Measurements from ENCODE around the gene PARD6G.
"Not testable (repeated sequence)": the region's sequence is repeated elsewhere in the genome, so short reads cannot be mapped to it uniquely, and the experiment has no call there.

The PARD6G gene, protein sequence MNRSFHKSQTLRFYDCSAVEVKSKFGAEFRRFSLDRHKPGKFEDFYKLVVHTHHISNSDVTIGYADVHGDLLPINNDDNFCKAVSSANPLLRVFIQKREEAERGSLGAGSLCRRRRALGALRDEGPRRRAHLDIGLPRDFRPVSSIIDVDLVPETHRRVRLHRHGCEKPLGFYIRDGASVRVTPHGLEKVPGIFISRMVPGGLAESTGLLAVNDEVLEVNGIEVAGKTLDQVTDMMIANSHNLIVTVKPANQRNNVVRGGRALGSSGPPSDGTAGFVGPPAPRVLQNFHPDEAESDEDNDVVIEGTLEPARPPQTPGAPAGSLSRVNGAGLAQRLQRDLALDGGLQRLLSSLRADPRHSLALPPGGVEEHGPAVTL

DNA sequence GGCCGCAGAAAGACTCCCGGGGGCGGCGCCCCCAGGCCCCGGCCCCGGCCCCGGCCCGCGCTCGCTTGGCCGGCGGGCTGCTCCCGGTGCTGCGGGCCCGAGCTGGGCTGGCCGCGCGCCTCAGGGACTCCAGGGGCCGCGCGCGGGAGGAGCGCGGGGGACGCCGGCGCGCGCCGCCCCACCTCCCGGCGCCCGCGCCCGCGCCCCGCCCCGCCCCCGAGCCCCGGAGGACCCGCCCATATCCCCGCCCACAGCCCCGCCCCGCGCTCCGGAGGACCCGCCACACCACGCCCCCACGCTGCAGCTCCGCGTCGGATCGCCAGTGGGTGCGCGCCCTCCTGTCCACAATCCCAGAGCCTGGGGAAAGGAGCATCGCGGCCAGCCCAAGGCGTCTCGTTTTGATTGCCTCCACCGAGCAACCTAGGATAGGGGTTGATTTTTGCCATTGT lies at the start of gene PARD6G:
Gene PARD6G (minus strand): TSS at position 122 of the 449 bp plus-strand sequence. CDS start 166 bp downstream, outside the sequence.
- Histone ChIP-seq H3K36me3 (no peaks in the 10 kb centered on the region), H3K27me3 (peaks cover 0 to 3% of the 10 kb centered on the region in 2 donors), H3K27ac (peak within 1 kb of the TSS in 1 of 2 donors; percentile 34), H3K4me1 (peaks cover 0 to 22% (median 10%) of the 10 kb centered on the region in 4 donors), H3K9me3 (no peaks in the 10 kb centered on the region), H3K4me3 (peak within 1 kb of the TSS; percentile 60 to 85)
- TF ChIP-seq, protein P1, sequence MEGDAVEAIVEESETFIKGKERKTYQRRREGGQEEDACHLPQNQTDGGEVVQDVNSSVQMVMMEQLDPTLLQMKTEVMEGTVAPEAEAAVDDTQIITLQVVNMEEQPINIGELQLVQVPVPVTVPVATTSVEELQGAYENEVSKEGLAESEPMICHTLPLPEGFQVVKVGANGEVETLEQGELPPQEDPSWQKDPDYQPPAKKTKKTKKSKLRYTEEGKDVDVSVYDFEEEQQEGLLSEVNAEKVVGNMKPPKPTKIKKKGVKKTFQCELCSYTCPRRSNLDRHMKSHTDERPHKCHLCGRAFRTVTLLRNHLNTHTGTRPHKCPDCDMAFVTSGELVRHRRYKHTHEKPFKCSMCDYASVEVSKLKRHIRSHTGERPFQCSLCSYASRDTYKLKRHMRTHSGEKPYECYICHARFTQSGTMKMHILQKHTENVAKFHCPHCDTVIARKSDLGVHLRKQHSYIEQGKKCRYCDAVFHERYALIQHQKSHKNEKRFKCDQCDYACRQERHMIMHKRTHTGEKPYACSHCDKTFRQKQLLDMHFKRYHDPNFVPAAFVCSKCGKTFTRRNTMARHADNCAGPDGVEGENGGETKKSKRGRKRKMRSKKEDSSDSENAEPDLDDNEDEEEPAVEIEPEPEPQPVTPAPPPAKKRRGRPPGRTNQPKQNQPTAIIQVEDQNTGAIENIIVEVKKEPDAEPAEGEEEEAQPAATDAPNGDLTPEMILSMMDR (IDR thresholded peaks at IDR 0.05) = no peak
- intact Hi-C loops (cut with DNase I; ENCODE audit: low total_unique reads) = no loop called here
- DNase-seq = peak; percentile 55 to 82

DNA sequence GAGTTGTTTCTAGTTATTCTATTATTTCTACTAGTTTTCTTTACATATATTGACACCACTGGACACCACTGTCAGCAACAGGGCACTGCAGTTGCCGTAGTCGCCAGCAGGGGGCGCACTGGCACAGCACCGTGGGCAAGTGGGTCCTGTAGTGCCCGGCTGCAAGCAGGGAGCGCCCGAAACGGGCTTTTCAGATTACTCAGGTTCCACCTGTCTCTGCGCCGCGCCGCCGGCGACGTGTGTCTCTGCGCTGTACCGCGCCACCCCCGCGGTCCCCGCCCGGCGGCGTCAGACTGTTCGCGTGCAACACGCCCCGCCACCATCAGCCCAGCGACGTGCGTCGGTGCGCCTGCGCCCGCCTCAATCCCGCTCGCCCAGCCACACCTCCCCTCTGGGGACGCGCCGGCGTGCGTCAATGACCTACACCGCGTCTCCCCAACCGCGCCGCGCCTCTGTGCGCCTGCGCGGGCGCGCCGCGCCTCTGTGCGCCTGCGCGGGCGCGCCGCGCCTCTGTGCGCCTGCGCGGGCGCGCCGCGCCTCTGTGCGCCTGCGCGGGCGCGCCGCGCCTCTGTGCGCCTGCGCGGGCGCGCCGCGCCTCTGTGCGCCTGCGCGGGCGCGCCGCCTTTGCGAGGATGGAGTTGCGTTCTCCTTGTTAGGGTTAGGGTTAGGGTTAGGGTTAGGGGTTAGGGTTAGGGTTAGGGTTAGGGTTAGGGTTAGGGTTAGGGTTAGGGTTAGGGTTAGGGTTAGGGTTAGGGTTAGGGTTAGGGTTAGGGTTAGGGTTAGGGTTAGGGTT lies 15.1 kb upstream of the PARD6G start:
- H3K27me3 ChIP-seq; H3K27ac ChIP-seq; H3K36me3 ChIP-seq; H3K4me3 ChIP-seq; H3K9me3 ChIP-seq; H3K4me1 ChIP-seq; intact Hi-C loops (cut with DNase I; ENCODE audit: low total_unique reads): not testable (repeated sequence)
- TF ChIP-seq, protein P1 (IDR thresholded peaks at IDR 0.05) = peak; percentile 34 to 42
- DNase-seq = peak in 1 of 2 donors; percentile 30

DNA sequence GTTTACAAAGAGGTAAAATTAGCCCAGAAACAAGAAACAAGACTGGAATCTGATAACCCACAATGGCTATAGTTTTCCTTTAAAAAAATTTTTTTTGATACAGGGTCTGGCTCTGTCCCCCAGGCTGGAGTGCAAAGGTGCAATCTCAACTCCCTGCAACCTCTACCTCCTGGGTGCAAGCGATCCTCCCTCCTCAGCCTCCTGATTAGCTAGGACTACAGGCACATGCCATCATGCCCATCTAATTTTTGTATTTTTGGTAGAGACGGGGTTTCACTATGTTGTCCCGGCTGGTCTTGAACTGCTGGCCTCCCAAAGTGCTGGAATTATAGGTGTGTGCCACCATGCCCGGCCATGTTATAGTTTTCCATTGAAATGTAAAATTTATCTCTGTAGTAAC lies 12.3 kb upstream of the PARD6G start:
- intact Hi-C loops (cut with DNase I; ENCODE audit: low total_unique reads) = no loop called here
- H3K27ac ChIP-seq = no peak overlapping the region
- no peaks in the 10 kb centered on the region for H3K9me3 ChIP-seq
- H3K4me3 ChIP-seq = no peak overlapping the region
- TF ChIP-seq, protein P1 (IDR thresholded peaks at IDR 0.05) = no peak
- no peak for DNase-seq
- H3K27me3 ChIP-seq = no peaks in the 10 kb centered on the region
- no peaks in the 10 kb centered on the region for H3K4me1 ChIP-seq
- H3K36me3 ChIP-seq = no peaks in the 10 kb centered on the region

DNA sequence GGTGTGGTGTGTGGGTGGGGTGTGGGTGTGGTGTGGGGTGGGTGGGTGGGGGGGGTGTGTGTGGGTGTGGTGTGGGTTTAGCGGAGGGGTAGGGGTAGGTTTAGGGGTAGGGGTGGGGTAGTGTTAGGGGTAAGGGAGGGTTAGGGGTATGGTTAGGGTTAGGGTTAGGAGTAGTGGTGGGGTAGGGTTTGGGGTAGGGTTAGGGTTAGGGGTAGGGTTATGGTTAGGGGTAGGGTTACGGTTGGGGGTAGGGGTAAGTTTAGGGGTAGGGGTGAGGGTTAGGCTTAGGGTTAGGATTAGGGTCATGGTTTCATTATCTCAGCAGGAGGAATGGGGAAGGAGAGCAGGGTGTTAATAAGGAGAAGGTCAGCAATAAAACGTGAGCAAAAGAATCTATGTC lies 11.3 kb upstream of the PARD6G start:
- Histone ChIP-seq H3K9me3 (no peaks in the 10 kb centered on the region), H3K36me3 (no peaks in the 10 kb centered on the region), H3K27ac (no peak overlapping the region), H3K27me3 (no peaks in the 10 kb centered on the region), H3K4me3 (no peak overlapping the region), H3K4me1 (no peaks in the 10 kb centered on the region)
- intact Hi-C loops (cut with DNase I; ENCODE audit: low total_unique reads) = no loop called here
- TF ChIP-seq, protein P1 (IDR thresholded peaks at IDR 0.05) = no peak
- no peak for DNase-seq

DNA sequence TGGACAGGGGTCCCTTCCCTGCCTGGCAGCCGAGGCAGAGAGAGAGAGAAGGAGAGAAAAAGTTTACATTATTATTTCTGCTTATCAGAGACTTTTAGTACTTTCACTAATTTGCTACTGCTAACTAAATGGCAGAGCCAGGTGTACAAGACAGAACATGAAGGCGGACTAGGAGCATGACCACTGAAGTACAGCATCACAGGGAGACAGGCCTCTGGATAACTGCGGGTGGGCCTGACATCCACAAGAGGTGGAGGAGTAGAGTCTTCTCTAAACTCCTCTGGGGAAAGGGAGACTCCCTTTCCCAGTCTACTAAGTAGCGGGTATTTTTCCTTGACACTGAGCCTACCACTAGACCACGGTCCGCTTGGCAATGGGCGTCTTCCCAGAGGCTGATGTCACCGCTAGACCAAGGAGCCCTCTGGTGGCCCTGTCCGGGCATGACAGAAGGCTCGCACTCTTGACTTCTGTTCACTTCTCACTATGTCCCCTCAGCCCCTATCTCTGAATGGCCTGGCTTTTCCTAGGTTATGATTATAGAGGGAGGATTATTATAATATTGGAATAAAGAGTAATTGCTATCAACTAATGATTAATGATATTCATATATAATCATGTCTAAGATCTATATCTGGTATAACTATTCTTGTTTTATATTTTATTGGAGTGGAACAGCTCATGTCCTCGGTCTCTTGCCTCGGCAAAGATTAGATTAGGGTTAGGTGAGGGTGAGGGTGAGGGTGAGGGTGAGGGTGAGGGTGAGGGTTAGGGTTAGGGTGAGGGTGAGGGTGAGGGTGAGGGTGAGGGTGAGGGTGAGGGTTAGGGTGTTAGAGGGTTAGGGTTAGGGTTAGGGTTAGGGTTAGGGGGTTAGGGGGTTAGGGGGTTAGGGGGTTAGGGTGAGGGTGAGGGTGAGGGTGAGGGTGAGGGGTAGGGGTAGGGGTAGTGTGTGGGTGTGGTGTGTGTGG lies 10.5 kb upstream of the PARD6G start:
- H3K27ac ChIP-seq; H3K4me3 ChIP-seq; H3K36me3 ChIP-seq; H3K4me1 ChIP-seq; H3K9me3 ChIP-seq; H3K27me3 ChIP-seq; intact Hi-C loops (cut with DNase I; ENCODE audit: low total_unique reads): not testable (repeated sequence)
- TF ChIP-seq, protein P1 (IDR thresholded peaks at IDR 0.05) = peak; percentile 76 to 80
- peak in 1 of 2 donors; percentile 68 for DNase-seq

Measured in tibial artery (tissue), 4 donors.